Stimulated activated naive CD8-positive, alpha-beta T cell treated with anti-CD3 and anti-CD28 coated beads, Interleukin-15, Interleukin-2, amounts not matched to agents 100 ng/mL and 50 ng/mL, for 24 hours (primary cell): ENCODE results near the gene ALB.

Experiments used
- H3K27ac Mint-ChIP-seq: one replicate; pipeline ENCODE4 v1.8.0; 2021; ENCODE audit warnings: mild to moderate bottlenecking, mixed read lengths
- H3K27me3 Mint-ChIP-seq: one replicate; pipeline ENCODE4 v1.8.0; 2021; ENCODE audit warnings: mixed read lengths
- H3K36me3 Mint-ChIP-seq: one replicate; pipeline ENCODE4 v1.8.0; 2021; ENCODE audit warnings: low read depth, mixed read lengths
- H3K4me1 Mint-ChIP-seq: one replicate; pipeline ENCODE4 v1.8.0; 2021; ENCODE audit warnings: low read depth, mixed read lengths
- H3K4me3 Mint-ChIP-seq: one replicate; pipeline ENCODE4 v1.8.0; 2021; ENCODE audit warnings: mild to moderate bottlenecking, mixed read lengths
- H3K9me3 Mint-ChIP-seq: one replicate; pipeline ENCODE4 v1.8.0; 2021; ENCODE audit warnings: mixed read lengths

ALB gene

GRCh38 chr4:73415807-73416238 is 11.7 kb downstream of the ALB start:
- Mint-ChIP-seq H3K27me3 (no peaks in the 10 kb centered on the region), H3K4me1 (no peaks in the 10 kb centered on the region), H3K9me3 (no peaks in the 10 kb centered on the region), H3K36me3 (no peaks in the 10 kb centered on the region), H3K4me3 (no peak overlapping the region), H3K27ac (no peak overlapping the region)

- no peak overlapping the region for H3K27ac Mint-ChIP-seq
- H3K36me3 Mint-ChIP-seq: no peaks in the 10 kb centered on the region
- H3K4me3 Mint-ChIP-seq: no peak overlapping the region
- no peaks in the 10 kb centered on the region for H3K27me3 Mint-ChIP-seq
- H3K9me3 Mint-ChIP-seq: no peaks in the 10 kb centered on the region
- no peaks in the 10 kb centered on the region for H3K4me1 Mint-ChIP-seq
Observed at GRCh38 chr4:73416423-73417087, 12.5 kb downstream of the ALB start.

DNA sequence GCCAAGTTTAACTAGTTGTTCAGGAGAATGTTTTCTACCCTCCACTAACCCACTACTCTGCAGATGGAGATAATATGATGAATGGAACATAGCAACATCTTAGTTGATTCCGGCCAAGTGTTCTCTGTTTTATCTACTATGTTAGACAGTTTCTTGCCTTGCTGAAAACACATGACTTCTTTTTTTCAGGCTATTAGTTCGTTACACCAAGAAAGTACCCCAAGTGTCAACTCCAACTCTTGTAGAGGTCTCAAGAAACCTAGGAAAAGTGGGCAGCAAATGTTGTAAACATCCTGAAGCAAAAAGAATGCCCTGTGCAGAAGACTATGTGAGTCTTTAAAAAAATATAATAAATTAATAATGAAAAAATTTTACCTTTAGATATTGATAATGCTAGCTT is 13.3 kb downstream of the ALB start:
- Mint-ChIP-seq H3K36me3 (no peaks in the 10 kb centered on the region), H3K9me3 (no peaks in the 10 kb centered on the region), H3K4me1 (no peaks in the 10 kb centered on the region), H3K27me3 (no peaks in the 10 kb centered on the region), H3K4me3 (no peak overlapping the region), H3K27ac (no peak overlapping the region)

DNA sequence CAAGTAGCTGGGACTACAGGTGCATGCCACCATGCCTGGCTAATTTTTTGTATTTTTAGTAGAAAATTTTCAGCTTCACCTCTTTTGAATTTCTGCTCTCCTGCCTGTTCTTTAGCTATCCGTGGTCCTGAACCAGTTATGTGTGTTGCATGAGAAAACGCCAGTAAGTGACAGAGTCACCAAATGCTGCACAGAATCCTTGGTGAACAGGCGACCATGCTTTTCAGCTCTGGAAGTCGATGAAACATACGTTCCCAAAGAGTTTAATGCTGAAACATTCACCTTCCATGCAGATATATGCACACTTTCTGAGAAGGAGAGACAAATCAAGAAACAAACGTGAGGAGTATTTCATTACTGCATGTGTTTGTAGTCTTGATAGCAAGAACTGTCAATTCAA is 13.9 kb downstream of the ALB start:
- H3K27ac Mint-ChIP-seq: no peak overlapping the region
- no peaks in the 10 kb centered on the region for H3K9me3 Mint-ChIP-seq
- H3K4me1 Mint-ChIP-seq: no peaks in the 10 kb centered on the region
- no peak overlapping the region for H3K4me3 Mint-ChIP-seq
- H3K27me3 Mint-ChIP-seq: no peaks in the 10 kb centered on the region
- no peaks in the 10 kb centered on the region for H3K36me3 Mint-ChIP-seq

GRCh38 chr4:73418677-73419076 is 14.6 kb downstream of the ALB start:
- H3K4me3 Mint-ChIP-seq: no peak overlapping the region

GRCh38 chr4:73419106-73420038 is 15.3 kb downstream of the ALB start:
- no peaks in the 10 kb centered on the region for H3K36me3 Mint-ChIP-seq
- no peak overlapping the region for H3K4me3 Mint-ChIP-seq
- no peaks in the 10 kb centered on the region for H3K27me3 Mint-ChIP-seq
- H3K9me3 Mint-ChIP-seq: no peaks in the 10 kb centered on the region
- no peaks in the 10 kb centered on the region for H3K4me1 Mint-ChIP-seq
- no peak overlapping the region for H3K27ac Mint-ChIP-seq

More at GRCh38 chr4:73418677-73419076, 14.6 kb downstream of the ALB start:
- Mint-ChIP-seq H3K4me1 (no peaks in the 10 kb centered on the region), H3K27ac (no peak overlapping the region), H3K36me3 (no peaks in the 10 kb centered on the region), H3K9me3 (no peaks in the 10 kb centered on the region), H3K27me3 (no peaks in the 10 kb centered on the region)

GRCh38 chr4:73420615-73421014 is 16.5 kb downstream of the ALB start:
- Mint-ChIP-seq H3K4me3 (no peak overlapping the region), H3K36me3 (no peaks in the 10 kb centered on the region), H3K27ac (no peak overlapping the region), H3K9me3 (no peaks in the 10 kb centered on the region), H3K4me1 (no peaks in the 10 kb centered on the region), H3K27me3 (no peaks in the 10 kb centered on the region)

GRCh38 chr4:73421708-73422457 is 17.8 kb downstream of the ALB start:
- Mint-ChIP-seq H3K27me3 (no peaks in the 10 kb centered on the region), H3K27ac (no peak overlapping the region), H3K9me3 (no peaks in the 10 kb centered on the region), H3K36me3 (no peaks in the 10 kb centered on the region), H3K4me3 (no peak overlapping the region), H3K4me1 (no peaks in the 10 kb centered on the region)

- H3K36me3 Mint-ChIP-seq: no peaks in the 10 kb centered on the region
- no peak overlapping the region for H3K4me3 Mint-ChIP-seq
- no peaks in the 10 kb centered on the region for H3K4me1 Mint-ChIP-seq
- H3K27me3 Mint-ChIP-seq: no peaks in the 10 kb centered on the region
- H3K9me3 Mint-ChIP-seq: no peaks in the 10 kb centered on the region
- H3K27ac Mint-ChIP-seq: no peak overlapping the region
Observed at GRCh38 chr4:73422458-73422752, 18.3 kb downstream of the ALB start.

DNA sequence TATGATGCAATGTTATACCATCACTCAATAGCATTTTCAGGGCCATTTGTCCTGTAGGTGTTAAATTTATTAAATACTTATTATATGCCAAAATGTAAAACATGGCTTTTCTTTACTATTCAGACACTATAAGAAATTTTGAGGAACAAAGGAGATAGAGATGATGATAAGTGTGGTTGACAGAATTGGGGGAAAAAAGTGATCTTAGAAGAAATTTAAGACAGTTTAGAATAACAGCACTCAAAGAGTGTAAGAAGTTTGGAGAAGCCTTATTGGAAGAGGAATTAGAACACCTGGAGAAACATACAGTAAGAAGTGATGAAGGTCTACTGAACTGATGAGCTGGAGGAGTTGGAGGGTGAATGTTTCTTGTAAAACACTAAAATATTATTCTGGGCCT is 19.1 kb downstream of the ALB start:
- H3K4me1 Mint-ChIP-seq: no peaks in the 10 kb centered on the region
- no peaks in the 10 kb centered on the region for H3K36me3 Mint-ChIP-seq
- H3K4me3 Mint-ChIP-seq: no peak overlapping the region
- no peaks in the 10 kb centered on the region for H3K27me3 Mint-ChIP-seq
- no peak overlapping the region for H3K27ac Mint-ChIP-seq
- H3K9me3 Mint-ChIP-seq: no peaks in the 10 kb centered on the region

GRCh38 chr4:73426666-73427065 is 22.6 kb downstream of the ALB start:
- H3K4me3 Mint-ChIP-seq: no peak overlapping the region
- no peaks in the 10 kb centered on the region for H3K9me3 Mint-ChIP-seq
- H3K36me3 Mint-ChIP-seq: no peaks in the 10 kb centered on the region
- no peaks in the 10 kb centered on the region for H3K4me1 Mint-ChIP-seq
- no peaks in the 10 kb centered on the region for H3K27me3 Mint-ChIP-seq
- no peak overlapping the region for H3K27ac Mint-ChIP-seq

DNA sequence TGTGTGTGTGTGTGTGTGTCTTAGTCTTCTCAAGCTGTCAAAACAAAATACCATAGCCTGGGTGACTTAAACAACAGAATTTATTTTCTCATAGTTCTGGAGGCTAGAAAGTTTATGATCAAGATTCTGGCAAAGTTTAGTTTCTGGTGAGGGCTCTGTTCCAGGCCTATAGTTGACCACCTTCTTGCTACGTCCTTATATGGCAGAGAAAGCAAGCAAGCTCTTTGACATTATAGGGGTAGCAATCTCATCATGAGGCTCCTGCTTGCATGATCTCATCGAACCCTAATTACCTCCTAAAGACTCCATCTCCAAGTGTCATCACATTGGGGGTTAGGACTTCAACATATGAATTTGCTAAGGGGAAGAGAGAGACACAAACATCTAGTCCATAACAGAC is 25.0 kb downstream of the ALB start:
- H3K27ac Mint-ChIP-seq: no peak overlapping the region
- H3K4me1 Mint-ChIP-seq: no peaks in the 10 kb centered on the region
- peaks cover 4% of the 10 kb centered on the region for H3K27me3 Mint-ChIP-seq
- no peaks in the 10 kb centered on the region for H3K9me3 Mint-ChIP-seq
- no peak overlapping the region for H3K4me3 Mint-ChIP-seq
- H3K36me3 Mint-ChIP-seq: no peaks in the 10 kb centered on the region

DNA sequence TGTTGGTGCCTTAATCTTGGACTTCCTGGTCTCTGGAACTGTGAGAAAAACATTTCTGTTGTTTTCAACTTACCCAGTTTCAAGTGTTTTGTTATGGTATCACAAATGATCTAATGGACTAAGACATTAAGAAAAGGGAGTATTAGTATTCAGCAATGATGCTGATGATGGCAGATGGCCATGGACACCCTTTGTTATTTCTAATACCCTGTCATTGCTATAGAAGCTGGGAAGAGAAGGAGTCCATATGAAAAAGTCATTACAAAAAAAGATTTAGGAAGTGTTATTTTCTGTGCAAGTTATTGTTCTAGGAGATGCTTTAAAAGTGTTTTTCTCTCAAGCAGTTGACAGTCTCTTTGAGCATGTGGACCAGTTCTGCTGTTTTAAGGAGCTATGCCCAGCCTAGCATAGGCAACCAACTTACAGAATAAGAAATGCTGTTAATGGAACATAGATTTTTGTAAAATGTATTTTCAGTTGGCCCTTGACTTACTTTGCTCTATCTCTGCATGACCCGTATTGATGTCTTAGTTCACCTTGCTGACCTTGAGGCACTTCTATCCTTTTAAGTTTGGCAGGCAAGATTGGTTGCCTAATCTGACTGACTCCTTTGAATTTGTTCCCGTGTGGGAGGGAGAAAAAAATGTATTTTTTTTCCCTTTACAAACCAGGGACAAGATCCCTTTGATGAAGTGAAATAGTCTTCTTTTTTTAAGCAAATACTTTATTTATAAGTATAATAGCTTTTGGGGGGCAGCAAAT is 25.9 kb downstream of the ALB start:
- no peaks in the 10 kb centered on the region for H3K36me3 Mint-ChIP-seq
- H3K27ac Mint-ChIP-seq: no peak overlapping the region
- H3K9me3 Mint-ChIP-seq: no peaks in the 10 kb centered on the region
- H3K4me3 Mint-ChIP-seq: no peak overlapping the region
- H3K27me3 Mint-ChIP-seq: peaks cover 4% of the 10 kb centered on the region
- H3K4me1 Mint-ChIP-seq: no peaks in the 10 kb centered on the region

- Mint-ChIP-seq H3K27me3 (peaks cover 5% of the 10 kb centered on the region), H3K4me1 (no peaks in the 10 kb centered on the region), H3K9me3 (no peaks in the 10 kb centered on the region), H3K4me3 (no peak overlapping the region), H3K27ac (no peak overlapping the region), H3K36me3 (no peaks in the 10 kb centered on the region)
Observed at GRCh38 chr4:73431813-73432168, 27.7 kb downstream of the ALB start.
